Mesenchymal stem cell (in vitro differentiated cells and primary cell): Measurements from ENCODE around the gene HEMK1.
A peak's percentile ranks its signal among the peaks of the same experiment; 100 is the strongest.

Experiments used
- DNase-seq: peaks from one replicate; pipeline ENCODE4 v3.0.0-alpha.2; 2013
- H2AFZ ChIP-seq: one replicate; pipeline ENCODE4 v1.6.1; 2013; ENCODE audit warnings: low read depth, mild to moderate bottlenecking, control low read depth, inconsistent platforms, low read length, moderate library complexity
- H2AK5ac ChIP-seq: 2 replicates; pipeline ENCODE4 v1.6.1; 2013; ENCODE audit warnings: low read length, moderate library complexity, mild to moderate bottlenecking, inconsistent platforms; ENCODE audit not compliant: severe bottlenecking
- H2BK120ac ChIP-seq: one replicate; pipeline ENCODE4 v1.6.1; 2013; ENCODE audit warnings: low read depth, mild to moderate bottlenecking, inconsistent platforms, low read length, moderate library complexity
- H2BK12ac ChIP-seq, 2 experiments: one replicate each; pipeline ENCODE4 v1.6.1; 2013; ENCODE audit warnings: inconsistent platforms in 2 of 2, low read length in 2 of 2, mild to moderate bottlenecking in 2 of 2, moderate library complexity in 2 of 2, control low read depth in 1 of 2
- H2BK15ac ChIP-seq: one replicate; pipeline ENCODE4 v1.6.1; 2013; ENCODE audit warnings: mild to moderate bottlenecking, low read depth, inconsistent platforms; ENCODE audit not compliant: poor library complexity, severe bottlenecking
- H2BK5ac ChIP-seq: 2 replicates; pipeline ENCODE4 v1.6.1; 2013; ENCODE audit warnings: low read depth, mild to moderate bottlenecking, low read length, control low read depth, inconsistent platforms; ENCODE audit not compliant: poor library complexity, severe bottlenecking
- H3K14ac ChIP-seq, 2 experiments: one replicate each; pipeline ENCODE4 v1.6.1; 2013; ENCODE audit warnings: inconsistent platforms in 2 of 2, low read length in 2 of 2, control low read depth in 1 of 2, mild to moderate bottlenecking in 1 of 2, moderate library complexity in 1 of 2
- H3K18ac ChIP-seq, 2 experiments: one replicate each; pipeline ENCODE4 v1.6.1; 2013; ENCODE audit warnings: inconsistent platforms in 2 of 2, low read length in 2 of 2, control low read depth in 1 of 2, low read depth in 1 of 2, mild to moderate bottlenecking in 1 of 2
- H3K23ac ChIP-seq, 2 experiments: one replicate each; pipeline ENCODE4 v1.6.1; 2013; ENCODE audit warnings: inconsistent platforms in 2 of 2, low read length in 2 of 2, mild to moderate bottlenecking in 2 of 2, moderate library complexity in 2 of 2, control low read depth in 1 of 2
- H3K27ac ChIP-seq: 2 replicates; pipeline ENCODE4 v1.5.1; 2013; ENCODE audit warnings: mild to moderate bottlenecking, moderate library complexity, low read length, control low read depth, inconsistent platforms; ENCODE audit not compliant: poor library complexity, severe bottlenecking
- H3K27me3 ChIP-seq, 2 experiments: 2 replicates each; pipeline versions ENCODE4 v1.6.1 to v1.7.0; 2013; ENCODE audit warnings: low read length in 2 of 2, mild to moderate bottlenecking in 2 of 2, moderate library complexity in 2 of 2, control low read depth in 1 of 2, inconsistent platforms in 1 of 2; ENCODE audit not compliant: control insufficient read depth in 1 of 2, insufficient read depth in 1 of 2
- H3K36me3 ChIP-seq, 2 experiments: 2 replicates each; pipeline versions ENCODE4 v1.6.1 to v1.7.0; 2013; ENCODE audit warnings: low read length in 2 of 2, control low read depth in 1 of 2, inconsistent platforms in 1 of 2, low read depth in 1 of 2, mild to moderate bottlenecking in 1 of 2; ENCODE audit not compliant: insufficient read depth in 2 of 2, control insufficient read depth in 1 of 2
- H3K4ac ChIP-seq, 2 experiments: one replicate each; pipeline ENCODE4 v1.6.1; 2013; ENCODE audit warnings: inconsistent platforms in 2 of 2, low read length in 2 of 2, mild to moderate bottlenecking in 2 of 2, moderate library complexity in 2 of 2, control low read depth in 1 of 2, low read depth in 1 of 2
- H3K4me1 ChIP-seq: 2 replicates; pipeline ENCODE4 v1.6.1; 2013; ENCODE audit warnings: low read depth, low read length, control low read depth; ENCODE audit not compliant: control insufficient read depth, insufficient read depth
- H3K4me2 ChIP-seq: 2 replicates; pipeline ENCODE4 v1.6.1; 2013; ENCODE audit warnings: low read length, mild to moderate bottlenecking, inconsistent platforms; ENCODE audit not compliant: poor library complexity, severe bottlenecking
- H3K4me3 ChIP-seq, 2 experiments: 2 replicates each; pipeline versions ENCODE4 v1.5.1 to v1.7.0; 2013; ENCODE audit warnings: low read length in 2 of 2, mild to moderate bottlenecking in 2 of 2, control low read depth in 1 of 2, low read depth in 1 of 2; ENCODE audit not compliant: insufficient read depth in 1 of 2
- H3K79me1 ChIP-seq: replicated peaks from 2 replicates; pipeline ENCODE4 v1.6.1; 2013; ENCODE audit warnings: mild to moderate bottlenecking, control low read depth, low read length, inconsistent platforms; ENCODE audit not compliant: poor library complexity, severe bottlenecking
- H3K9ac ChIP-seq: 2 replicates; pipeline ENCODE4 v1.7.0; 2013; ENCODE audit warnings: mild to moderate bottlenecking, low read length, moderate library complexity
- H3K9me3 ChIP-seq: 2 replicates; pipeline ENCODE4 v1.7.0; 2013; ENCODE audit warnings: mild to moderate bottlenecking, low read length; ENCODE audit not compliant: control insufficient read depth
- H4K8ac ChIP-seq: one replicate; pipeline ENCODE4 v1.6.1; 2013; ENCODE audit warnings: inconsistent platforms, mild to moderate bottlenecking, low read length, moderate library complexity
- H4K91ac ChIP-seq: one replicate; pipeline ENCODE4 v1.6.1; 2013; ENCODE audit warnings: mild to moderate bottlenecking, low read length, inconsistent platforms
- WGBS: methylation state at CpG from one replicate; pipeline ENCODE4 v1.1.7; 2013; ENCODE audit warnings: mixed read lengths; 5-methylcytosine and 5-hydroxymethylcytosine counted together

Gene HEMK1

DNA sequence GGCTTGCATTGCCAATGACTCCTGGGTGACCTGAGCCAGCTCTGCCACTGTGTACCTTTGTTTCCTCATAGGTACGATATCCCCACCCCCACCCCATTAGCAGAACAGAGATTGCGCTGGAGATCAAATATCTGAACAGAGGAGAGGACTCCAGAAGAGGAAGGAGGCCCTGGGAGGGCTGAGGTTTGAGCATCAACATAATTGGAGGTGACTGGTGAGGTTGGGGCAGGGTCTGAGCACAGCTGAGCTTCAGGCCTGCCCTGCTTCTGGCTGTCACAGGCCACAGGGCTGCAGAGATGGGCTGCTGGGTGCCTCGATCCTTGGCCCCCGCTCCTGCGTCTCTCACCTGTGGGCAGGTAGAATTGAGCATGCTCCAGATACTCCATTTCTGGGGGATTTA lies 44.6 kb upstream of the HEMK1 start:
- Histone ChIP-seq H3K9ac (no peak overlapping the region), H3K27ac (no peak overlapping the region), H3K36me3 (no peaks in the 10 kb centered on the region), H2BK5ac (no peak overlapping the region), H3K4me3 (no peak overlapping the region), H2BK12ac (no peak overlapping the region), H3K79me1 (no peaks in the 10 kb centered on the region), H2AK5ac (no peak overlapping the region), H3K14ac (no peak overlapping the region), H2BK15ac (no peak overlapping the region), H3K9me3 (no peaks in the 10 kb centered on the region), H2AFZ (no peak overlapping the region), H4K91ac (no peak overlapping the region), H3K23ac (no peak overlapping the region), H3K27me3 (peaks cover 53 to 75% of the 10 kb centered on the region in 2 experiments), H3K18ac (no peak overlapping the region), H3K4me1 (peaks cover 9% of the 10 kb centered on the region), H2BK120ac (no peak overlapping the region), H4K8ac (no peak overlapping the region), H3K4ac (no peak overlapping the region), H3K4me2 (no peak overlapping the region)
- WGBS: 81% methylated on average over 4 of the region's 5 CpGs
- DNase-seq: no peak

DNA sequence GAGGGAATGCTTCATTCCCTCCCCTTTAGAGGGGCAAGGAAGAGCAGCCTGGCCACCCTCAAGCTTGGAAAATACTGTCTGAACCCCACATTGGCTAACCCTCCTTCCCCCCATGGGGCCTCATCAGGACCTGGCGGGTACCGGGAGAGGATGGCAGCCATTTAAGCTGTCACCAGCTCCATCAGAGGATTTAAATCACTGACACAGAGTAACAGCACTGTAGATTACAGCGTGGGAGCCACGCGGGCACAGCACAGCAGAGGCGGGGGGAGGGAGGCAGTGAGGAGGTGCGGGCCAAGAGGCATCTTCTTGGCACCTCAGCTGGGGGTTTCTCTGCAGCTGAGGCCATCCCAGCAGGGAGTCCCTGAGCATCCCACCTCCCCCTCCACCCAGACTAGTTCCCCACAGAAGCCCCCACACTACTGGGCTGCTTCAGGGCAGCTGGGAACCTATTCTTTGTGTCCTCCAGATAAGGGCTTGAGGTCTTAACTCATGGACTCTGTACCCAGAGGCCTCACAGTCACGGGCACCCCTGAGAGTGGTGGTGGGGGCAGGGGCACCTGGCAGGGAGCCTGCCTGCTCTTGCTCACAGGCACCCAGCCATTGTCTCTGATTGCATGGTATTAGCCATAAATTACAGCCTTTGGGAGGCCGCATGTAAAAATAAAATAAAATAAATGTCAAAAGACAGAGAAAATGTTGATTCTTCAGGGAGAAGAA lies 44.0 kb upstream of the HEMK1 start:
- Histone ChIP-seq H2BK120ac (no peak overlapping the region), H4K91ac (no peak overlapping the region), H3K18ac (no peak overlapping the region), H3K14ac (no peak overlapping the region), H2BK12ac (no peak overlapping the region), H3K27me3 (peaks cover 58 to 78% of the 10 kb centered on the region in 2 experiments), H3K4me2 (no peak overlapping the region), H3K27ac (no peak overlapping the region), H3K23ac (no peak overlapping the region), H2BK5ac (no peak overlapping the region), H3K9ac (no peak overlapping the region), H2AFZ (no peak overlapping the region), H2BK15ac (no peak overlapping the region), H4K8ac (no peak overlapping the region), H3K4me1 (peaks cover 14% of the 10 kb centered on the region), H3K9me3 (no peaks in the 10 kb centered on the region), H3K4me3 (no peak overlapping the region), H3K36me3 (no peaks in the 10 kb centered on the region), H2AK5ac (no peak overlapping the region), H3K4ac (no peak overlapping the region), H3K79me1 (no peaks in the 10 kb centered on the region)
- 84% methylated on average over 9 of the region's 9 CpGs for WGBS
- no peak for DNase-seq

GRCh38 chr3:50525987-50526386 lies 43.3 kb upstream of the HEMK1 start:
- H3K79me1 ChIP-seq: no peaks in the 10 kb centered on the region
- no peak overlapping the region for H3K4ac ChIP-seq
- H4K8ac ChIP-seq: no peak overlapping the region
- H2AFZ ChIP-seq: no peak overlapping the region
- H3K4me3 ChIP-seq: no peak overlapping the region
- H3K4me1 ChIP-seq: peaks cover 16% of the 10 kb centered on the region
- H2BK12ac ChIP-seq: no peak overlapping the region
- H3K36me3 ChIP-seq: no peaks in the 10 kb centered on the region
- no peak overlapping the region for H3K9ac ChIP-seq
- H2AK5ac ChIP-seq: no peak overlapping the region
- H3K27me3 ChIP-seq: peaks cover 59 to 79% of the 10 kb centered on the region in 2 experiments
- no peaks in the 10 kb centered on the region for H3K9me3 ChIP-seq
- H3K4me2 ChIP-seq: peak overlapping the region; percentile 6
- H3K14ac ChIP-seq: no peak overlapping the region
- H4K91ac ChIP-seq: no peak overlapping the region
- no peak overlapping the region for H3K23ac ChIP-seq
- no peak overlapping the region for H2BK120ac ChIP-seq
- DNase-seq: peak; percentile 45
- WGBS: 24% methylated on average over 6 of the region's 6 CpGs
- no peak overlapping the region for H3K27ac ChIP-seq
- H2BK15ac ChIP-seq: no peak overlapping the region
- no peak overlapping the region for H3K18ac ChIP-seq
- no peak overlapping the region for H2BK5ac ChIP-seq

- Histone ChIP-seq H3K18ac (no peak overlapping the region), H3K23ac (no peak overlapping the region), H3K9me3 (no peaks in the 10 kb centered on the region), H2BK5ac (no peak overlapping the region), H3K9ac (no peak overlapping the region), H4K8ac (no peak overlapping the region), H3K4ac (no peak overlapping the region), H3K4me2 (peak overlapping the region; percentile 25), H4K91ac (no peak overlapping the region), H3K79me1 (no peaks in the 10 kb centered on the region), H2AFZ (no peak overlapping the region), H3K14ac (no peak overlapping the region), H3K36me3 (no peaks in the 10 kb centered on the region), H3K4me1 (peaks cover 44% of the 10 kb centered on the region), H3K27me3 (peaks cover 54 to 78% of the 10 kb centered on the region in 2 experiments), H2AK5ac (no peak overlapping the region), H2BK120ac (no peak overlapping the region), H2BK12ac (no peak overlapping the region), H3K27ac (no peak overlapping the region), H2BK15ac (no peak overlapping the region), H3K4me3 (no peak overlapping the region)
- 12% methylated on average over 47 of the region's 48 CpGs for WGBS
- DNase-seq: no peak
Observed at GRCh38 chr3:50530001-50530970, 39.0 kb upstream of the HEMK1 start.
